Kidney (tissue), 14 donors: Measurements from ENCODE around the gene BARX1. TPM values are rescaled to one million over a fixed set of nuclear protein-coding genes. Genes with fewer than 3 reads are reported as not detected.

Experiments used
- DNase-seq, 5 donors: peaks; one replicate each; pipeline ENCODE4 v3.0.0-alpha.2; 2013 to 2020
- FAIRE-seq: peaks from 2 replicates; lab custom pipeline; 2012; peaks lifted over from hg19 to GRCh38; lab: Jason Lieb, UNC
- H3K27ac ChIP-seq, 2 donors: one replicate each; pipeline ENCODE4 v1.7.0; 2013; ENCODE audit warnings: low read depth in 2 of 2, low read length in 2 of 2, inconsistent platforms in 1 of 2
- H3K27me3 ChIP-seq: one replicate; pipeline ENCODE4 v1.7.1; 2013; ENCODE audit warnings: low read length, inconsistent platforms; ENCODE audit not compliant: control insufficient read depth, insufficient read depth
- H3K36me3 ChIP-seq, 3 donors: one replicate each; pipeline versions ENCODE4 v1.7.0 to v1.7.1; 2013; ENCODE audit warnings: low read length in 3 of 3, control low read depth in 1 of 3, inconsistent platforms in 1 of 3; ENCODE audit not compliant: insufficient read depth in 3 of 3, control insufficient read depth in 2 of 3
- H3K4me1 ChIP-seq, 3 donors: one replicate each; pipeline versions ENCODE4 v1.7.0 to v1.7.1; 2013; ENCODE audit warnings: low read length in 3 of 3, inconsistent platforms in 1 of 3, low read depth in 1 of 3; ENCODE audit not compliant: control insufficient read depth in 2 of 3, insufficient read depth in 2 of 3
- H3K4me3 ChIP-seq, 3 donors: one replicate each; pipeline versions ENCODE4 v1.7.0 to v1.8.1; 2013; ENCODE audit warnings: low read length in 3 of 3, control low read depth in 1 of 3, inconsistent platforms in 1 of 3
- H3K9ac ChIP-seq, 3 donors: one replicate each; pipeline versions ENCODE4 v1.7.0 to v1.7.1; 2013; ENCODE audit warnings: low read length in 3 of 3, control low read depth in 1 of 3, inconsistent platforms in 1 of 3
- H3K9me3 ChIP-seq, 3 donors: one replicate each; pipeline versions ENCODE4 v1.7.0 to v1.7.1; 2013; ENCODE audit warnings: low read length in 3 of 3, control low read depth in 1 of 3, inconsistent platforms in 1 of 3; ENCODE audit not compliant: control insufficient read depth in 2 of 3, insufficient read depth in 1 of 3
- intact Hi-C: fragments of 100-400 bp; cut with DNase I; formaldehyde crosslinking; loops from one replicate; pipeline ENCODE4 v1.11.1; 2022
- polyA plus RNA-seq: library from polyadenylated mRNA; stranded (reverse); fragments of 350-450 nt; fragmentation: Illumina TruSeq; extraction: RNeasy Lipid Tissue Mini Kit (QIAGEN cat#74804); gene quantifications from one replicate; pipeline ENCODE4 v1.2.3, GENCODE V29; 2014; ENCODE audit warnings: low read depth, low replicate concordance; ENCODE audit not compliant: insufficient read depth
- total RNA-seq: library from RNA; stranded (reverse); fragmentation: NEBNext Ultra II Directional; extraction: Animal tissue kit (Norgen Biotek cat#: 25700); gene quantifications from one replicate; pipeline ENCODE4 v1.2.1, GENCODE V29; 2021
- TF ChIP-seq, protein P1 (sequence below): IDR thresholded peaks from 3 replicates; pipeline ENCODE4 v1.5.1; 2012; ENCODE audit warnings: mild to moderate bottlenecking, moderate library complexity, borderline replicate concordance; ENCODE audit not compliant: insufficient read depth; ENCODE audit errors: extremely low read depth
- donor health status: control.
- donor health status: control.
- donor health status: control.
- donor health status: control.
- donor health status: control.
- donor health status: DM: yes; HTN: yes; CAD: no.
- donor health status: Normal renal cell carcinoma (clear cell type).

Gene BARX1
- total and polyA plus RNA-seq, 2 donors from 2014 or later, result not detected

DNA sequence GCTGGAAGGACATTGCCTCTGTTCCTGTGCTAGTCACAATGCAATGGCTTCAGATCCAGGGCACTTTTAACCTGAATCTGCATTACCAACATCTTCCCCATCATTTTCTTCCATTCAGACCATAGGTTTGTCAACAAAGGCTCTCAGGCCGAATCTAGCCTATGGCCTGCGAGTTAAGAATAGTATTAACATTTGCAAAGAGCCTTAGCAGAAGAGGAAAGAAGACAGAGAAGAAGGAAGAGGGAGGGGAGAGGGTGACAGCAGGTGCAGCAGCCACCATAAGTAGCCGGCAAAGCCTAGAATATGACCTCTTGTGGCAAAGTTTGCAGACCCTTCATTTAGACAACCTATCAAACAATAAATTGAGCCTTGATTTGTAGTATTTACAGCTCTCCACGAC, 32.6 kb downstream of the BARX1 start:
- Histone ChIP-seq H3K36me3 (no peaks in the 10 kb centered on the region), H3K27me3 (no peaks in the 10 kb centered on the region), H3K4me1 (no peaks in the 10 kb centered on the region), H3K9me3 (no peaks in the 10 kb centered on the region), H3K27ac (no peak overlapping the region), H3K9ac (no peak overlapping the region), H3K4me3 (no peak overlapping the region)
- no peak for FAIRE-seq
- TF ChIP-seq, protein P1, sequence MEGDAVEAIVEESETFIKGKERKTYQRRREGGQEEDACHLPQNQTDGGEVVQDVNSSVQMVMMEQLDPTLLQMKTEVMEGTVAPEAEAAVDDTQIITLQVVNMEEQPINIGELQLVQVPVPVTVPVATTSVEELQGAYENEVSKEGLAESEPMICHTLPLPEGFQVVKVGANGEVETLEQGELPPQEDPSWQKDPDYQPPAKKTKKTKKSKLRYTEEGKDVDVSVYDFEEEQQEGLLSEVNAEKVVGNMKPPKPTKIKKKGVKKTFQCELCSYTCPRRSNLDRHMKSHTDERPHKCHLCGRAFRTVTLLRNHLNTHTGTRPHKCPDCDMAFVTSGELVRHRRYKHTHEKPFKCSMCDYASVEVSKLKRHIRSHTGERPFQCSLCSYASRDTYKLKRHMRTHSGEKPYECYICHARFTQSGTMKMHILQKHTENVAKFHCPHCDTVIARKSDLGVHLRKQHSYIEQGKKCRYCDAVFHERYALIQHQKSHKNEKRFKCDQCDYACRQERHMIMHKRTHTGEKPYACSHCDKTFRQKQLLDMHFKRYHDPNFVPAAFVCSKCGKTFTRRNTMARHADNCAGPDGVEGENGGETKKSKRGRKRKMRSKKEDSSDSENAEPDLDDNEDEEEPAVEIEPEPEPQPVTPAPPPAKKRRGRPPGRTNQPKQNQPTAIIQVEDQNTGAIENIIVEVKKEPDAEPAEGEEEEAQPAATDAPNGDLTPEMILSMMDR, result no peak
- intact Hi-C loops, result no loop called here
- no peak for DNase-seq

DNA sequence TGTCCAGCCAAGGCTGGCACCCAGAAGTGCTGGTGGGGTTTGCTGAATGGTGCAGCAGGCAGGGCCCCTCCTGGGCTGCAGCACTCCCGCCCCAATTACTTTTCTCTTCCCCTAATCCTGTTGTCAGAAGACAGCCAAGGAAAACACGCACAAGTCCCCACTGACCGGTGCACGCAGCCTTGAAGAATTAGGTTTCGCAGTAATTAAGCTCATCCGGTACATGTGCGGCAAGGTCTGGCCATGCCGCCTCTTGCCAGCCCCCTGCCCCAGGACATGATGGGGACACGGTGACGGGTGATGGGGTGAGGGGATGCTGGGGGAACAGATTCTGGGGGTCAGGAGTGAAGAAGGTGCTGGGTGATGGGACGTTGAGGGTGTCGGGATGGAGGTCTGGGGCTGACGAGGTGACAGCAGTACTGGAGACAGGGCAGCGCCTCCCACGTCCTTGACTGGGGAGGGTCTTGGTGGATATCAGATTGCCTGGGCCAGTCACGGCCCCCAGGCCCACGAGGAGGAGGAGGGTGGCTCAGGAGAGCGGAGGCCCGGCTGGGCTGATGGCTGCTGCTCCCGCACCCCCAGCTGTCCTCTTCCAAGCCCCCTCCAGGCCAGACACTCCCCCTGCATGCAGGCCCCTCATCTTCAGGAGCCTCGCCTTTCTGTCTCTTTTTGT, 34.9 kb downstream of the BARX1 start:
- TF ChIP-seq, protein P1, result no peak
- H3K4me3 ChIP-seq, result no peak overlapping the region
- H3K27me3 ChIP-seq, result no peaks in the 10 kb centered on the region
- intact Hi-C loops, result no loop called here
- FAIRE-seq (no peak), DNase-seq (peak in 4 of 5 donors; percentile 53 to 70 (median 66))
- no peaks in the 10 kb centered on the region for H3K4me1 ChIP-seq
- no peak overlapping the region for H3K27ac ChIP-seq
- H3K9ac ChIP-seq, result no peak overlapping the region
- H3K36me3 ChIP-seq, result no peaks in the 10 kb centered on the region
- H3K9me3 ChIP-seq, result no peaks in the 10 kb centered on the region

DNA sequence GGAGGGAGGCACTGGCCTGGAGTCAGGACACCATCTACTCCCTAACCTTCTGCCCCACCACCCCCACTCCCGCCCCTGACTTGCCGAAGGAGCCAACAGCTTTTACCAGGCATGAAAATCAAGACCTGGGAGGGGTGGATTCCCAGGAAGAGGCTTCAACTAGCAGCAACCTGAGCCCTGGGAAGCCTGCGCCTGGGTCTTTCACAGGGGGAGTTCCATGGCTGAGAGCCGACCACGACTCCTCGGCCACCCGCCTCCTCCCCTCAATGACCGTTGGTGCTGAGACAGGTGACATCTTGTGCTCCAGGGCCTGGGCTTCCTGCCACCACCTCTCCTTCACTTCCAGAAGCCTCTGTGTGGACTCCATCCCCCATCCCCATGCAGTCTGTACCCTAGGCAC, 37.1 kb downstream of the BARX1 start:
- Histone ChIP-seq H3K4me1 (no peaks in the 10 kb centered on the region), H3K4me3 (no peak overlapping the region), H3K36me3 (no peaks in the 10 kb centered on the region), H3K27me3 (no peaks in the 10 kb centered on the region), H3K9me3 (no peaks in the 10 kb centered on the region), H3K27ac (no peak overlapping the region), H3K9ac (no peak overlapping the region)
- TF ChIP-seq, protein P1, result no peak
- DNase-seq (peak in 4 of 5 donors; percentile 63 to 69 (median 66)), FAIRE-seq (no peak)
- intact Hi-C loops, result no loop called here
